GM12878 (cell line): ENCODE data around the gene SMARCA4. TPM values are rescaled to one million over a fixed set of nuclear protein-coding genes. Genes with fewer than 3 reads are reported as not detected.

Experiments
- ATAC-seq: fragments of 200-7000 bp; cut with Tn5 transposase; 3 replicates; pipeline ENCODE4 v1.9.1; 2020; ENCODE audit warnings: mild to moderate bottlenecking, moderate library complexity
- BruUV-seq: library from RNA; stranded (reverse); fragments of 400-500 nt; replicated peaks from 2 replicates; lab custom pipeline; 2021; lab: Mats Ljungman, UMichigan
- CTCF ChIA-PET: fragments of 300-600 bp; sonication (Branson Sonifier 250); formaldehyde crosslinking; extraction: SDS; loops from one replicate; lab custom pipeline; 2021; ENCODE audit warnings: inconsistent platforms; lab: Yijun Ruan, JAX
- POLR2A ChIA-PET: fragments of 350-600 bp; formaldehyde crosslinking; extraction: SDS; loops from one replicate; lab custom pipeline; 2021; ENCODE audit warnings: inconsistent platforms; lab: Charles Lee
- RAD21 ChIA-PET: fragments of 300-600 bp; sonication (Branson Sonifier 250); formaldehyde crosslinking; loops from one replicate; lab custom pipeline; 2023; ENCODE audit warnings: antibody characterized with exemption; ENCODE audit not compliant: unreplicated experiment; lab: Charles Lee
- SMC1A ChIA-PET: fragments of 300-600 bp; sonication (Branson Sonifier 250); formaldehyde crosslinking; loops from one replicate; lab custom pipeline; 2023; ENCODE audit not compliant: unreplicated experiment, uncharacterized antibody; lab: Charles Lee
- DNase-seq: peaks from one replicate; pipeline ENCODE4 v3.0.0-alpha.2; 2011; ENCODE audit warnings: low read depth, low spot score
- FAIRE-seq: peaks from 3 replicates; lab custom pipeline; 2011; peaks lifted over from hg19 to GRCh38; lab: Jason Lieb, UNC
- H2AFZ ChIP-seq: 2 replicates; pipeline ENCODE4 v1.6.0; 2011; ENCODE audit warnings: low read depth, low read length, control low read depth; ENCODE audit not compliant: control insufficient read depth
- H3K27ac ChIP-seq: 2 replicates; pipeline ENCODE4 v1.5.1; 2011; ENCODE audit warnings: control low read depth; ENCODE audit not compliant: control insufficient read depth, insufficient read depth
- H3K27me3 ChIP-seq, 2 experiments: replicated peaks in 1 of 2; 2 replicates each; pipeline versions ENCODE4 v1.6.0 to v1.6.1; 2011; ENCODE audit warnings: low read length in 1 of 2; ENCODE audit not compliant: control insufficient read depth in 2 of 2, insufficient read depth in 2 of 2
- H3K36me3 ChIP-seq, 2 experiments: 2 replicates each; pipeline ENCODE4 v1.5.1; 2011; ENCODE audit warnings: low read length in 1 of 2; ENCODE audit not compliant: control insufficient read depth in 2 of 2, insufficient read depth in 2 of 2
- H3K4me1 ChIP-seq: 2 replicates; pipeline ENCODE4 v1.6.1; 2011; ENCODE audit warnings: mild to moderate bottlenecking, low read length, moderate library complexity, mixed read lengths; ENCODE audit not compliant: control insufficient read depth, insufficient read depth
- H3K4me2 ChIP-seq: 2 replicates; pipeline ENCODE4 v1.6.0; 2011; ENCODE audit warnings: control low read depth; ENCODE audit not compliant: control insufficient read depth, insufficient read depth
- H3K4me3 ChIP-seq: fragments of 200-600 bp; sonication (generic); 2 replicates; pipeline ENCODE4 v1.5.1; 2016
- H3K79me2 ChIP-seq: 2 replicates; pipeline ENCODE4 v1.6.0; 2011; ENCODE audit warnings: low read length; ENCODE audit not compliant: control insufficient read depth, insufficient read depth
- H3K9ac ChIP-seq: 2 replicates; pipeline ENCODE4 v1.8.0; 2011; ENCODE audit warnings: low read length, control low read depth, mixed read lengths; ENCODE audit not compliant: control insufficient read depth, insufficient read depth
- H3K9me3 ChIP-seq: replicated peaks from 3 replicates; pipeline ENCODE4 v1.5.1; 2011; ENCODE audit warnings: mild to moderate bottlenecking, low read length; ENCODE audit not compliant: control insufficient read depth, insufficient read depth
- H4K20me1 ChIP-seq: 2 replicates; pipeline ENCODE4 v1.6.0; 2011; ENCODE audit not compliant: control insufficient read depth, insufficient read depth
- BACH1 ChIP-seq: fragments of 450-650 bp; IDR thresholded peaks from 2 replicates; pipeline ENCODE4 v1.6.1; 2017; ENCODE audit warnings: mild to moderate bottlenecking, borderline replicate concordance
- BCLAF1 ChIP-seq: fragments of 450-650 bp; IDR thresholded peaks from 2 replicates; pipeline ENCODE4 v1.6.1; 2017; ENCODE audit warnings: antibody characterized with exemption, mild to moderate bottlenecking, moderate library complexity
- CEBPB ChIP-seq, 2 experiments: fragments of 150-350 bp in 1 of 2; IDR thresholded peaks; 2 replicates each; pipeline ENCODE4 v1.6.1; 2012 to 2014; ENCODE audit warnings: low read depth in 2 of 2, low read length in 2 of 2, borderline replicate concordance in 1 of 2, inconsistent platforms in 1 of 2
- CTCF ChIP-seq, 3 experiments: IDR thresholded peaks in 2 of 3; conservative IDR thresholded peaks in 1 of 3; 2 replicates each; pipeline ENCODE4 v1.5.1; 2011; ENCODE audit warnings: low read depth in 3 of 3, low read length in 3 of 3, mild to moderate bottlenecking in 3 of 3, control low read depth in 2 of 3, moderate library complexity in 2 of 3, inconsistent platforms in 1 of 3, mixed read lengths in 1 of 3; ENCODE audit not compliant: control insufficient read depth in 2 of 3, insufficient read depth in 1 of 3; ENCODE audit errors: extremely low read depth in 1 of 3
- EED ChIP-seq: sonication (generic); IDR thresholded peaks from 2 replicates; pipeline ENCODE4 v1.6.1; 2016; ENCODE audit warnings: antibody characterized with exemption, low read depth
- EGR1 ChIP-seq, 2 experiments: IDR thresholded peaks; 1 replicate in 1 of 2; 2 replicates in 1 of 2; pipeline ENCODE4 v1.6.1; 2011 to 2012; ENCODE audit warnings: low read depth in 2 of 2, low read length in 2 of 2, borderline replicate concordance in 1 of 2, mild to moderate bottlenecking in 1 of 2, moderate library complexity in 1 of 2
- FOS ChIP-seq: IDR thresholded peaks from 3 replicates; pipeline ENCODE4 v1.6.1; 2011; ENCODE audit warnings: borderline replicate concordance; ENCODE audit not compliant: insufficient read length; ENCODE audit errors: extremely low read depth
- GATAD2B ChIP-seq: fragments of 450-650 bp; conservative IDR thresholded peaks from 2 replicates; pipeline ENCODE4 v1.6.1; 2017; ENCODE audit warnings: low read depth, mild to moderate bottlenecking, moderate library complexity
- IRF3 ChIP-seq: fragments of 450-650 bp; IDR thresholded peaks from 2 replicates; pipeline ENCODE4 v1.6.1; 2014; ENCODE audit warnings: mild to moderate bottlenecking
- JUND ChIP-seq: IDR thresholded peaks from 2 replicates; pipeline ENCODE4 v1.6.1; 2012; ENCODE audit warnings: low read depth, mild to moderate bottlenecking, low read length, improper control_type of control experiment, moderate library complexity
- KAT2A ChIP-seq: conservative IDR thresholded peaks from 2 replicates; pipeline ENCODE4 v1.6.1; 2011; ENCODE audit warnings: low read depth, low read length; ENCODE audit not compliant: control insufficient read depth
- KDM1A ChIP-seq: fragments of 200-600 bp; sonication (generic); IDR thresholded peaks from 2 replicates; pipeline ENCODE4 v1.6.1; 2016; ENCODE audit warnings: borderline replicate concordance
- KLF5 ChIP-seq: fragments of 450-650 bp; IDR thresholded peaks from 2 replicates; pipeline ENCODE4 v1.6.1; 2014; ENCODE audit warnings: mild to moderate bottlenecking; ENCODE audit not compliant: partially characterized antibody
- NFYB ChIP-seq: IDR thresholded peaks from 2 replicates; pipeline ENCODE4 v1.6.1; 2011; ENCODE audit warnings: low read depth, mild to moderate bottlenecking, low read length, improper control_type of control experiment, moderate library complexity; ENCODE audit not compliant: insufficient read depth
- PML ChIP-seq: IDR thresholded peaks from 2 replicates; pipeline ENCODE4 v1.6.1; 2012; ENCODE audit warnings: low read length, inconsistent platforms
- SIN3A ChIP-seq: IDR thresholded peaks from 2 replicates; pipeline ENCODE4 v1.6.1; 2012; ENCODE audit warnings: low read depth, low read length, improper control_type of control experiment
- SMARCA5 ChIP-seq: fragments of 450-650 bp; IDR thresholded peaks from 2 replicates; pipeline ENCODE4 v1.6.1; 2017; ENCODE audit warnings: mild to moderate bottlenecking
- SPI1 ChIP-seq: IDR thresholded peaks from 2 replicates; pipeline ENCODE4 v1.6.1; 2011; ENCODE audit warnings: low read depth, mild to moderate bottlenecking, low read length, moderate library complexity, borderline replicate concordance; ENCODE audit not compliant: insufficient read depth
- TBL1XR1 ChIP-seq: IDR thresholded peaks from 2 replicates; pipeline ENCODE4 v1.6.1; 2012; ENCODE audit warnings: low read depth, low read length, improper control_type of control experiment
- ZSCAN29 ChIP-seq: fragments of 450-650 bp; IDR thresholded peaks from 2 replicates; pipeline ENCODE4 v1.6.1; 2017; ENCODE audit warnings: mild to moderate bottlenecking, moderate library complexity
- WGBS: methylation state at CpG from one replicate; pipeline ENCODE4 v1.1.6; 2016; ENCODE audit warnings: low lambda C conversion rate; ENCODE audit not compliant: insufficient replicate concordance, insufficient coverage; ENCODE audit errors: missing lambda C conversion rate; 5-methylcytosine and 5-hydroxymethylcytosine counted together
- in situ Hi-C: fragments of 300-500 bp; cut with MboI; formaldehyde crosslinking; loops from 9 replicates; pipeline ENCODE4 v1.14.3; 2018; ENCODE audit warnings: mixed read lengths
- intact Hi-C: fragments of 100-400 bp; cut with micrococcal nuclease; formaldehyde crosslinking; loops from one replicate; pipeline ENCODE4 v1.14.2; 2022; ENCODE audit not compliant: unreplicated experiment
- polyA plus RNA-seq, 11 experiments: library from polyadenylated mRNA; depleted of rRNA in 4 of 11; unstranded in 6 of 11; stranded (reverse) in 5 of 11; fragments of >200 nt; fragmentation: Nextera tagmentation in 4 of 11; fragmentation: Illumina TruSeq in 1 of 11; extraction: Ambion mirVana in 4 of 11; extraction: Trizol in 1 of 11; gene quantifications; 1 replicate in 1 of 11; 2 replicates in 10 of 11; pipeline versions ENCODE4 v1.2.1 to v1.2.3, GENCODE V29; 2011 to 2016; ENCODE audit warnings: inconsistent platforms in 2 of 11, missing spikeins in 2 of 11, low read depth in 1 of 11
- total RNA-seq, 4 experiments: library from RNA; depleted of rRNA in 3 of 4; stranded (reverse); fragments of >200 nt in 3 of 4; fragmentation: Illumina TruSeq in 1 of 4; extraction: Trizol in 1 of 4; gene quantifications; 2 replicates each; pipeline versions ENCODE4 v1.2.1 to v1.2.3, GENCODE V29; 2013 to 2021

SMARCA4 gene
- total and polyA plus RNA-seq, 10 of the 15 experiments (the other 5 are each of a cell fraction or from before 2014, with no cell fraction given), result 22.4 to 175 (median 57.4) TPM

GRCh38 chr19:11013771-11014170 lies 52.9 kb downstream of the SMARCA4 start:
- 97% methylated on average over 7 of the region's 7 CpGs for WGBS
- no peak overlapping the region for H3K4me3 ChIP-seq
- H3K36me3 ChIP-seq, result peaks cover 32 to 46% of the 10 kb centered on the region in 2 experiments
- intact Hi-C loops, result no loop called here
- H3K27me3 ChIP-seq, result no peaks in the 10 kb centered on the region
- FAIRE-seq (no peak), ATAC-seq (no peak), DNase-seq (no peak)
- no peaks in the 10 kb centered on the region for H3K79me2 ChIP-seq
- BruUV-seq, result no TSS peak
- no peaks in the 10 kb centered on the region for H3K4me1 ChIP-seq
- H4K20me1 ChIP-seq, result no peaks in the 10 kb centered on the region
- TF ChIP-seq KAT2A, result no peak
- no peak for TF ChIP-seq SIN3A
- TF ChIP-seq IRF3, result no peak
- TF ChIP-seq PML, result no peak
- TF ChIP-seq EGR1 (IDR thresholded peaks at IDR 0.05; ENCODE audit: borderline replicate concordance in 1 of 2, low read depth in 2 of 2, low read length in 2 of 2), result no peak
- no peak for TF ChIP-seq ZSCAN29
- TF ChIP-seq BCLAF1, result no peak
- no peak for TF ChIP-seq KLF5
- TF ChIP-seq CEBPB (IDR thresholded peaks at IDR 0.05; ENCODE audit: borderline replicate concordance in 1 of 2, low read depth in 2 of 2, low read length in 2 of 2), result no peak
- TF ChIP-seq JUND, result no peak
- TF ChIP-seq GATAD2B, result no peak
- TF ChIP-seq FOS, result no peak
- no peak for TF ChIP-seq KDM1A
- TF ChIP-seq TBL1XR1, result no peak
- no peak for TF ChIP-seq SMARCA5
- TF ChIP-seq BACH1, result no peak
- no peak for TF ChIP-seq EED
- no peak for TF ChIP-seq NFYB
- no peak for TF ChIP-seq CTCF (IDR thresholded peaks at IDR 0.05 in 2 of 3, conservative IDR thresholded peaks at IDR 0.05 in 1 of 3; ENCODE audit: control insufficient read depth in 2 of 3, extremely low read depth in 1 of 3, insufficient read depth in 1 of 3, low read depth in 3 of 3, low read length in 3 of 3)
- TF ChIP-seq SPI1, result no peak
- no peak overlapping the region for H2AFZ ChIP-seq
- no peaks in the 10 kb centered on the region for H3K9me3 ChIP-seq
- H3K4me2 ChIP-seq, result no peak overlapping the region
- ChIA-PET RAD21 (no interaction called here), CTCF (no interaction called here), SMC1A (interaction anchor here (1.0 kb wide), 1 partner anchor 72 kb away, joined by 3 read pairs; no protein-coding TSS in a partner anchor), POLR2A (no interaction called here)
- H3K27ac ChIP-seq, result no peak overlapping the region
- H3K9ac ChIP-seq, result no peak overlapping the region
- in situ Hi-C loops, result no loop called here
